ENCODE measurements around the gene CCRL2.
A peak's percentile ranks its signal among the peaks of the same experiment; 100 is the strongest.
"Not testable (repeated sequence)": the region's sequence is repeated elsewhere in the genome, so short reads cannot be mapped to it uniquely, and the experiment has no call there.

CCRL2 gene

DNA sequence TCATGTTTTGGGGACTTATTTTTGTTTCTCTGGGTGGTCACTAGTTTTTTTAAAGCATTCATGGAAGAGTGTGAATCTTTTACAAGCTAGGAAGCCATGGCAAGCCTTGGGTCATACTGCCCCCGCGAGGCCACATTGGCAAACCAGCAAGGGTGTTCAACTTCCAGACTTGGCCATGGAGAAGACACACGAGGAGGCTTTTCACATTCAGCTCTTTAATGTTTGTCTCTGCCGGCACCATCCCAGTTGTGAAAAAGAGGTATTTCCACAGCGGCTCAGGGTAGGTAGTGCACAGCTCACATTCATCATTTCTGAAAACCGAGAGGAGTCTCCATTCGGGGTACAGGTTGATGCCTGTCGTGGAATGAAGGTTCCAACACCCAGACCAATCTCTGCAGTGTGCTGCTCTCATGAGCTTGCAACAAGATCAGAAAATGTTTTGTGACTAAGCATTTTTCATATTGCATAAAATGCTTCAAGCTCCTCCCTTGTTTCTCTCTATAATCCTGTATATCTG is 28.6 kb upstream of the CCRL2 start:
- DNase-seq (ENCODE audit: low read depth, low spot score): peak; percentile 48

DNA sequence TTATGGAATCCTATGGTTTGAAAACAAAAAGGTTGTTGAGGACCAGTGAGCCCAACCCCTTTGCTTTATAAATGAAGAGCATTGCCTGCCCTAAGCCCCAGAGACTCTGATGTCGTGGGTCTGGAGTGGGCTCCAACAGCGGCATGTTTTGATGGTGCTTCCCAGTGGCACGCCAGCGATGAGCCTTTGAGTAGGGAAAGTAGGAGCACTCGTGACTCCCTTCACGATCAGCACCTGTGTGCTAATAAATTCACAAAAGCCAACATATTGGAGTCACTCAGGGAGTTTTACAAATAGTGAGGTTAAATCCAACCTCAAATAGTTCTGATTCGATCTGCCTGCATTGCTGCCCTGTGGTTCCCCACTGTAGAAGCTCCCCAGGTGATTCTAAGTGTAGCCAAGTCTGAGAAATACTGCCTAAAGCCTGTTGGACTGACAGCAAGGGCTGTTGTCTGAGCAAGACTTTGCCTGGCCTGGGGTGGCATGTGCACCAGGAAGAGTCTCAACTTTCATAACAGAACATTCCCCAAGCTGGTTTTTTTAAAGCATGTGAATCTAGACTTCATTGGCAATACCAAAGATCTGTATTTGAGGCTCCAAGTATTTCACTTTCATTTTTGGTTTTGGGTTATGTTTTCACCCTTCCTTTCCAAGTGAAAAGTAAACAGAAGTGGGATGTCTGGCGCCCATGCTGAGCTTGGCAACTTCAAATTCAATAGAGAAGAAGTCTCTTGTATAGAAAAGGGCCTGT is 26.4 kb upstream of the CCRL2 start:
- no peak for DNase-seq (ENCODE audit: low read depth, low spot score)

DNA sequence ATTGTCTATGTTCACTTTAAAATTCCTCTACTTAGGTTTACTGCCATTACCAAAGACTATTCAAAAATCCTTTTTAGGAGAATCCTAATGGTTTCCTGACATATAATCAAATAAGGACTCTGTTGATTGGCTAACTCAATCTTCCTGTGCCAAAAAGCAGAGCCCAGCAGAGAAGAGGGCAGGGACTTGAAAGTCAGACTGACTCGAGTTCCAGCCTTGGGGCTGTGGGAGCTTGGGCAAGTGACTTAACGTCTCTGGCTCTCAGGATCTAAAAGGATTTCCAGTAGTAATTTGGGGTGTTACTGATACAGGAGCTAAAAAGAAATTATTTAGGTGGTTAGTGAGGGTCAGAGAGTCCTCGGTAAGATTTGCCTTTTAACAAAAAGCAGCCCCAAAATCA is 25.4 kb upstream of the CCRL2 start:
- DNase-seq (ENCODE audit: low read depth, low spot score): no peak

DNA sequence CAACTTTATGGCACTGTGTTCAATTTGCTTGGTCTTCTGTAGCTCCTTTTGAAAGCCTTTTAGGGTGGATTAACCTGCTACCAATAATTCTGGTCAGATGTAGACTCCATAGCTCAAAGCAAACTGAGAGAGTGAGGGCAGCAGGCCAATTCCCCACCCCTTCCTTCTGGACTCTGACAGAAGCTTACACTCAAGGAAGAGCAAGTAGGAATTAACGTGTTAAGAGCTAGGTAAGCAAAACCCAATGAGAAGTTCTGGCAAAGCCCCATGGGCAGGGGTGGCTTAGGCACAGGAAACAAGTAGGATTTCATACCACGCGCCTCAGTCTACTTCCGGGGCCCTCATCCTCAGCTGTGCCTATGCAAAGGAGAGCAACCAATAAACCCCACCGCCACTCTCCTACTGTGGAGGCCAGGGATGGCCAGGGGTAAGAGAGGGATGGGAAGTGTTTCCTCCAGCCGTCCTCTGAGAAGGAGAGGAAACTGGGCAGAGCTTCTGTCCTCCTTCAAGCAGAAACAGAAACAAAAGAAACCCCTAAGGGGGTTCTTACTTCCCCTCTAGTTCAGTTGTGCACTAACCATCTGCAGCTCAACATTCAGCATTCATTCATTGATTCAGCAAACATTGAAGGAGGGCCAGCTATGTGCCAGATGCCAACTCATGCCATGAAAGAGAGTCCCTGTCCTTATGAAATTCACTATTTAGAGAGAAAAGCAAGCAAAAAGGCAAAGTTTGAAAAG is 23.7 kb upstream of the CCRL2 start:
- DNase-seq (ENCODE audit: low read depth, low spot score): no peak

DNA sequence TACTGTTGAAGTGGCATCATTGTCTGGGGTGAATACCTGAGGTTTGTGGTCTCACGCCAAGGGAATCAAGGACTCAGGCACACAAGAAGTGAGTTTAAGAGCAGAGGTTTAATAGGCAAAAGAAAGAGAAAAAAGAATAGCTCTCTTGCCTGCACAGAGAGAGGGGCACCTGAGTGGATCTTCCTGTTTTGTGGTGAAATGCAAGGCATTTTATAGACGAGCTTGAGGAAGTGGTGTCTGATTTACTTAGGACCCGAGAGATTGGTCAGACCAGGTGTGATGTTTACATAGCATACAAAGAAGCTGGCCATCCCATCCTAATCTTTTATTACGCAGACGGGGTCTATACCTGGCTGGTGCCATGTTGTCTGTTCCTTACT is 23.1 kb upstream of the CCRL2 start:
- DNase-seq (ENCODE audit: low read depth, low spot score): no peak

DNA sequence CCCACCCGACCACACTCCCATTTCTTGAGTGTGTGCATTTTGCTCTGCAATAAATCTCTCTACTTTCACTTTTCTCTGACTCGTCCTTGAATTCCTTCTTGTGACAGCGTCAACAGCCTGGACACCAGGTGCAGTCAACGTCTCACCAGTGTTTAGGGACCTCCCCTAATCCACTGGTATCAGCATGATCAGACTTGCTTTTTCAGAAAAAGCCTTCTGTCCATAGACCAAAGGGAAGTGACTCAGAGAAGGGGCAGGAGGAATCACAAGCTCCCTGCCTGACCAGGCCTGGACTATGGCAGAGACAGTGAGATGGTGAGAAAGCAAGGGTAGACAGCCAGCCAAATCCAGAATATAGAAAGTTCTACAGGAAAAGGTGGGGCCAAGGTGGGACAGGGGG is 20.9 kb upstream of the CCRL2 start:
- DNase-seq (ENCODE audit: low read depth, low spot score): no peak

DNA sequence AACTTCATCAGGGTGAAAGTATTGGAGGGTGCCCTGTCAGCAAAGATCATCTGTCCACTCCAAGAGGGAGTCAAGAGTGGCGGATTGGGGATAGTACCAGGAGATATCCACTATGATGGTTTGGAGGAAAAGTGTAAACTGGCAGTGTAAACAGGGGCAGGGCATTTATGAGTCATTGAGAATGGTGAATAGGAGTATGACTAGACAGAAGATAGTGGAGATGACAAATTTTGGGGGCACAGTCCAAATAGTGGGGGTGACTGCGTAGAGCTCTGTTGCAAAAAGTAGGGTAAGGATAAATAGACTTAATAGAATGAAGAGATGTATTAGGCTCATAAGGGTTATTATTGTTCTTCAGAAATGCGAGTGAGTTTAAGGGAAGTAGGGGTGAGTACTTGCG is 18.2 kb upstream of the CCRL2 start:
- not testable (repeated sequence) for DNase-seq (ENCODE audit: low read depth, low spot score)

DNA sequence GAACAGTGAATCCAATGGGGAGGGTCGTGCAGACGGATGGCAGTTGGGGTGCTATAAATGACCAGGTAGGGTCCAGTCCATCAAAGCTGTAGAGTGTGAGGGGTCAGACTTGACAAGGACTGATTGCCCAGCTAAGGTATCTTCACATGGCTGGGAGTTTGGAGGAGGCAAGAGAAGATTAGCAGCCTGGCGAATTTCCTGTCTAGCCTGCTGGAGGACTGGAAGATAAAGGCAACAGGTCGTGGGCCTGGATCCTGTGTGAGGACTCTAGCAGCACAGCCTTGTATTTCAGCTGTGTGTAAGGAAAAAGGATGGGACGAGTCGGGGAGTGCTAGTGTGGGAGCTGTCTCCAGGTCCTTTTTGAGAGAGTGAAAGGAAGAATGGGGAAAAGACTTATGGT is 17.8 kb upstream of the CCRL2 start:
- DNase-seq (ENCODE audit: low read depth, low spot score): no peak

DNA sequence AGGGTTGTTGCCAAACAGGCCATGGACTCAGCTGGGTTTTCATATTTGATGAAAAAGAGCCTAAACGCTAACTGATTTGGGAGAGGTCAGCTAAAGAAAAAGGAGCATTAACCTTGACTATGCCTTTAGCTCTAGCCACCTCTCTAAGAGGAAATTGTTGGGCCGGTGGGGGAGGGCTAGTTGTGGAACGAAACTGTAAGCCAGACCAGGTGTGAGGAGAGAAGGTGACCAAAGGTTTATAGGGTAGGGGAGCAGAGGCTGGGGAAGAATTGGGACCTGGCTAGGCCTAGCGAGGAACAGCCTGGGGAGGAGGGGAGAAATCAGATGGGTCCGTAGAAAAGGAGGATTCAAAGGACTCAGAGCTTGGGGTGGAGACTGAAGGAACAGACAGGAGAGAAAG is 15.5 kb upstream of the CCRL2 start:
- not testable (repeated sequence) for DNase-seq (ENCODE audit: low read depth, low spot score)

DNA sequence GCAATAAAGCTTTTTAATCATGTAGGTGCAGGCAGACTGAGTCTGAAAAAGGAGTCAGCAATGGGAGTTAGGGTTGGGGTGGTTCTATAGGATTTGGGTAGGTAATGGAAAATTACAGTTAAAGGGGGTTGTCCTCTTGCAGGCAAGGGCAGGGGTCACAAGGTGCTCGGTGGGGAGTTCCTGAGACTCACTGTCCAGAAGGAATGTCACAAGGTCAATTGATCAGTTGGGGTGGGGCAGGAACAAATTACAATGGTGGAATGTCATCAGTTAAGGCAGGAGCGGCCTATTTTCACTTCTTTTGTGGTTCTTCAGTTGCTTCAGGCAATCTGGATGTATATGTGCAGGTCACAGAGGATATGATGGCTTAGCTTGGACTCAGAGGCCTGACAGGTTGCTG is 14.0 kb upstream of the CCRL2 start:
- DNase-seq (ENCODE audit: low read depth, low spot score): no peak

DNA sequence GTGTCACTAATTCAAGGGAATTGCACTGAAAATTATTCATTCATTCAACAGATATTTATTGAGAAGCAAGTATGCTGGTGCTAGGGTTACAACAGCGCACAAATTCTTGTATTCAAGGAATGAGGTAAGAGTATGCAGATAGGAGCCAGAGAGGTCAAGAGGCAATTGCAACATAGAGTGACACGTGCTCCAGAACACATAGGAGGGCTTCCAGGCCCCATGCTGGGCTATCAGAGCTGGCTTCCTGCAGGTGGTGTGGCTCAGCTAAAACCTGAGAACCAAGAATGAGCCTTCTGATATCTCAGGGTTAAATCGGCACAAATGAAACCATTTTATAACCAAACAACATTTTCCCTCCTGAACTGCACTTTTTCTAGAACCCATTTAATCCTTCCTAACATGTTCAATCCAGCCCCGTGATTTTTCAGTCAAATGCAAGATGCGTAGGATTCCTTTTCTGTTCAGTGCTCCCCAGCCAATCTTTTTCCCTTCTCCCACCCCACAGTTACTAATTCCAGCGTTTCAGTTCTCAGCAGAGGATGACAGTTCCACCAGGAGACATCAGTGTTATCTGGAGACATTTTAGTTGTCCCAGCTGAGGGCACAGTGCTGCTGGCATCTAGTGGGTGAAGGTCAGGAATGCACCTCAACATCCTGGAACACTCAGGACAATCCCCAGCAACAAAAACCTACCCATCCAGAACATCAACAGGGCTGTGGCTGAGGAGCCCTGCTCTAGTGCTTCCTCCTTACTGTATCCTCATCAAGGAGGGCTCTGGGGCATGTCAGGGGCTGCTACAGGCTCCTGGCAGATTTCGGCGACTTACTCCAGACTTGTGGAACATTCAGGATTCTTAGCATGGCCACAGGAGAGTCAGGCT is 13.3 kb upstream of the CCRL2 start:
- DNase-seq (ENCODE audit: low read depth, low spot score): peak; percentile 20

DNA sequence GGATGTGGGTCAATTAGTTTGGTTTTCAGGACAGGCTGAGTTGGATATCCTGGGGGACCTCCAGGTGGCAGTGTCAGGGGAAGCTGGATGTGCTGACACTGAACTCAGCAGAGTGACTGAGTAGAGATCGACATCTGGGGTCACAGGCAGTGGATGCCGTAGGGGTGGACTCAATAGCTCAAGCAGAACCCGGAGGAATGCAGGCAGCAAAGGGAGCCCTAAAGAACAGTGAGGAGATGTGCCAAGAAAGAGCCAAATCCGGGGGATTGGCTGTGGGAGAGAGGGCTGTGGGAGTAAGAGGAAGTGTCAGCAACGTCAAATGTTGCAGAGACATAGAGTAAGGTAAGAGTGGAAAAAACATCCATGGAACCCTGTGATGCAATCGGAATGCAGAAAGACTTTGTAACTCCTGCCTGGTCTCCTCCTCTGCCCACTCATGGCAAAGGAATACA is 11.8 kb upstream of the CCRL2 start:
- no peak for DNase-seq (ENCODE audit: low read depth, low spot score)

DNA sequence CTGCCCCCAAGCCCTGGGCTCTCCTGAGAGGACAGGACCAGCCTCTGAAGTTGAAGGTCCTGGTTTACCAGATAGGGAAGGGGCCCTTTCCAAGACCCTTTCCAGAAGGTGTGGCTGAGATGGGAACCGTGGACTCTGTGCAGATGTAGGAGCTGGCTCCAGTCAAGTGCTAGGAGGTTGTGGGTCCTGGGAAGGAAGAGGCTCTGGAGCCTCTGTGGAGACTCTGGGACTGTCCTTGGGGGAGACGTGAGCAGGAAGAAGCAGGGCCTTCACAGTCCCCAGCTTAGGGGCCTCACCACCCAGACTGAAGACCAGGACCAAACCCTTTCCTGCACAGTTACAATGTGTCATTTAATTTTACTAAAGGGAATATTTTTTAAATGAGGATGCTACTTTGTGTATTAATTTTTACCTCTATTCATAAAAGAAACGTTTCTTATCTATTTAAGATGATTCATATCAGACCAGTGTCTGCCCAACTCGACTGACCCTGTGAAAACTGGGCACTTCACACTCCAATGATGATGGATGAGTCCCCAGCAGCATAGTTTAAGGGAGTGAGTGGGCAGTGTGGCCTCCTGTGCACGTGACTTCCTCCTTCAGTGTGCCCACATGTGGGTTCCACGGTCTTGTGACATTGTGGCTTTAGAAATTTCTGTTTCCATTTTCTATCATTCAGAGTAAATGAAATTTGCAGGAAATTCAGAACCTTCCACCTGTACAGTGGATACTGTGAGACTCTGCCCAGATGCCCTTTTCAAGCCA is 11.1 kb upstream of the CCRL2 start:
- no peak for DNase-seq (ENCODE audit: low read depth, low spot score)

DNA sequence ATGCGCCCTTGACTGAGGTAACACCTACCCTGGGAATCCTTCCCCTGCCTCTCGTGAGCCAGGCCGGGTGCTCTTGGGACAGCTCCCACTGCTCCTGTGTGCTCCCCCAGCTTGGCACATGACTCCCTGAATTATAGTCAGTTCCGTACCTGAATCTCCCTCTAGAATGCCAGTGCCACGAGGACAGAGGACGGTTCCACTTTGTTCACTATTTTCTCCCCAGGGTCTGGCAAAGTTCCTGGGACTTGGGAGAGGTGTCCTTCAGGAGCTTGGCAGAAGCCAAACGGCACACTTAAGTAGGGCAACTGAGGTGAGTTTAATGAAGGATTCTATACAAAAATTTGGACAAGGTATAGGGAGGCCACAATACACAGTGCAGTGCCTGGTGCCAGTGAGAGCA is 9.9 kb upstream of the CCRL2 start:
- DNase-seq (ENCODE audit: low read depth, low spot score): no peak

DNA sequence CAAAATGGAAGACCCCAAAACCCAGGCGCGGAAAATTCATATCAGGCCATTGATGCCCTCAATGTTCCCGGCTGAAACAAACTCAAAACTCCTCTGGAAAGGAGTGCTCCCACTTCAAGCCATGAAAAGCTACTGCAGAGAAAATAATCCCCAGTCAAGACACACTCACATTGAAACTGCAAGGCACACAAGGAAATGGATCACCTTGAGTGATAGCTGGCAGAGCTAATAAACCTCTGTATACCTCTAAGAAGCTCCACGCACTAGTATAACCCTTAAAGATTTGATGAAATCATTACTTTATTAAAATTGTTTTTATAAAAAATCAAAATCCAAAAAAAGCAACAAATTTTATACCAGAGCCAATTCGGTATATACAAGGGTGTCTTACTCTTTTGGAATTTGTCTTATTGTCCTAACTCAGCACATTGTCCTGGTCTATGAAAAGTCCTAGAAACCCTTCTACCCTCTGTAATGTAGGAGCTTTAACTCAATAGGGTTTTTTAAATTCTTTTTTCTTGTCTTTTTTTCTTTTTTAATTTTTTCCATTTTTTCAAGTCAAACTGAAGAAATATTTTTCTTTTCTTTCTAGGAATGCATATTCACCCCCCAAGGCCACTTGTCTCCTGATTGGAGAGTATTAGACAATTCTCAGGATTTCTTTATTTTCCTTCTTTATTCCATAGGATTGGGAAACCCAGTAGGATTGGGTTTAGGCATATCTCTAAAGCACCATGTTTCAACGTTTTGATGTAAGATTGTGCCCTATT is 8.7 kb upstream of the CCRL2 start:
- no peak for DNase-seq (ENCODE audit: low read depth, low spot score)

DNA sequence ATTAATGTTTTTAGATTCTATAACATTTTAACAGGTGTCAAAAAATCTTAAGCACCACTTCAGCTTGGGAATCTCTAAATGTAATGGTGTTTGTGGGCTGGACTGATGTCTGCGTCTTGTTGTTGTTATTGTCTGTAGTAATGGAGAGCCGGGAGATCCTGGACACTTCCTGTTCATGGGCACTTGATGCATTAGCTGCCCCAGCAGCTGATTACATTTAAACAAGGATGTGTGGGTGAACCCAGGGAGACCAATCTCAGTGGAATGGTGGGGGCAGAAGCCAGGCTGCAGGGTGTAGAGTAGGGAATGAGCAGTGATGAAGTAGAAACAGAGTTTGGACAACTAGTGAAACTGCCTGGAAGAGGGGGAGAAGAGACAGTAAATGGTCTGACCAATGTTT is 8.0 kb upstream of the CCRL2 start:
- DNase-seq (ENCODE audit: low read depth, low spot score): no peak

DNA sequence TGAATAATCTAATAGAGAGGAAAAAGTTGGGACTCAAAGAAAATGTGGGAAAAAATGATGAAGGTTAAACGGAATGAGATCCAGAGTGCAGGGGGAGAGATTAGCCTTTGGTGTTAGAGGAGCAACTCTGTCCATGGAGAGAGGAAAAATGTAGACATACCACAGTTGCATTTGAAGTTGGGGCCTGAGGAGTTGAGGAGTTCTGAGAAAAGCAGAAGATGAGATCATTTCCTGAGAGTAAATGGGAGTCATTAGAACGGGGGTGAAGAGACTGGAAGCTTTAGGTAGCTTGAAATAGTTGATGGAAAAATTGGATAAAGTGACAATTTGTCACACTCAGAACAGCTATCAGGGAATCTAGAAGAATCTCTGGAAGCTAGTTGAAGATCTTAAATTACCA is 7.5 kb upstream of the CCRL2 start:
- DNase-seq (ENCODE audit: low read depth, low spot score): no peak

DNA sequence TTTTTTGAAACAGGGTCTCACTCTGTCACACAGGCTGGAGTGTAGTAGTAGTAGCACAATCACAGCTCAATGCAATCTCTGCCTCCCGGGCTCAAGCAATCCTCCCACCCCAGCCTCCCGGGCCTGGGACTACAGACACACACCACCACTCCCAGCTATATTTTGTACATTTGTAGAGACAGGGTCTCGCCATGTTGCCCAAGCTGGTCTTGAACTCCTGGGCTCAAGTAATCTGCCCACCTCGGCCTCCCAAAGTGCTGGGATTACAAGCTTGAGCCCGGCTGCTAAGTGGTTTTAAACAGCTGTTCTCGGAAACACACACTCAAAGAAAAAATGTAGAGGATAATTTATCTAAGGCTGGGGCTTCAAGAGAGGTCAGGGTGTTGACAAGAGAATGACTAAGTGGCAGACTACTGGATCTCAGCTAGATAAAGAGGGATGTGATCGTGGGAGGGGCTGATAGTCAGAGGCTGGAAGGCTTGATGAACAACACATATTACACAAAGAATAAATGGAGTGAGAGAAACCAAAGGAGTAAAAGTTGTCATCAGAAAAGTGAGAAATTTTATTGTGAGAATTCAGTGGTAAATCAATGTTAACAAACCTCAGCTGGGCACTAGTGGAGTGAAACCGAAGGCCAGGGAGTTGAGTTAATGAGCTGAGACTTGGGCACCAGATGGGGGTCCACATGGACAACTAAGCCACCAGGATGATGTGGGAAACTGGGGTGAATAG is 6.9 kb upstream of the CCRL2 start:
- no peak for DNase-seq (ENCODE audit: low read depth, low spot score)

DNA sequence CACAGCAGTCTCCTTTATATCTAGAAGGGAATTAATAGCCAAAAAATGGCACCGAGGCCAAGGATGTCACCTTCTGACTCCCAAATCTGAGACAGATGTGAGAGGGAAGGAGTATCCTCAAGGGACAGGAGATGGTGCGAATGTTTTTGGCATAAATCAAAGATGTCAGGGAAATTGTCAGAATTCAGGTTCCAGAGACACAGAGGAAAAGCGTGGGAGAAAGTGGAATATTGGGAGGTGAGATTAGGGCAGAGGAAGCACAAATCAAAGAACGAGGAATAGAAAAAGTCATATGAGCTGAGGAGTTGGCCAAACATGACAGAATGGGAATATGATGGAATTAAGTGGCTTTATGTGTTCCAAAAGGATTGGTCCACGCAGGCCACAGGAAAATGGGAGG is 6.2 kb upstream of the CCRL2 start:
- no peak for DNase-seq (ENCODE audit: low read depth, low spot score)

DNA sequence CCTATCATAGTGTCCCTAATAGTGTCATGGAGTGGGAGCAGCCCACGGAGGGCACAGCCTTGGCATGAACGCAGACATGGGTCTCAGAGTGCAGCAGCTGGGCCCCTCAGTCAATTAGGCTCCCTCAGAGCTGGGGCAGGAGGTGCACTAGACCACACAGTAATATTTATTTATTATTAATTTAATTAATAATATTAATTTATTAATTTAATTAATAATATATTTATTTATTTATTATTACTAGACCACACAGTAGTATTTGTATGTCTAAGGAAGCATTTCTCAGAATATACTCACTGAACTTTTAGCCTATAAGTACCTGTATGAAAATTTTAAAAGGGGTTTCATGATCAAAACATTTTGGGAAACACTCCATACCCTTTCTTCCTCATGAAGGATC is 5.5 kb upstream of the CCRL2 start:
- no peak for DNase-seq (ENCODE audit: low read depth, low spot score)
